DMS53 treated with DMSO at 0.1 percent for 48 hours (cell line): ENCODE results near the gene PCYOX1L.
"Not testable (repeated sequence)": the region's sequence is repeated elsewhere in the genome, so short reads cannot be mapped to it uniquely, and the experiment has no call there.

ENCODE experiments used
- DNase-seq: peaks from one replicate; lab custom pipeline; 2025; ENCODE audit not compliant: unreplicated experiment; lab: John Stamatoyannopoulos, UW

The PCYOX1L gene

DNA sequence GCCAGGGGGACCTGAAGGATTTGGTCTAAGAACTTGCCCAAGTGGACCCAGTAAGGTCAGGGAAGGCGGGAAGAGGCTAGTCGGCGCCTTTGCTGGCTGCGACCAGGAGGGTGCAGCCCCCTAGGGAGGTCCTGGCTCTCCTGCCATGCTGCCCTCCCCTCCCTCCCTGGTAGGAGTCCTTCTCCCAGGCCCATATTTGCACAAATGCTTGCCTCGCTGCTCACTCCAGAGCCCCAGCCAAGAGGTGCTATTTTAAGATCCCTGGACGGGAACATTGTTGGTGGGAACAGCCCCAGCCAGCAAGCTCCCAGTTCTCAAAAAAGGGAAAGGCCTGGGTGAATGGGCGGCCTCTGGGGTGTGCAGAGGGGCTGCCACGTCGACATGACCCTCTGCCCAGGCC lies 25.6 kb downstream of the PCYOX1L start:
- DNase-seq: no peak

DNA sequence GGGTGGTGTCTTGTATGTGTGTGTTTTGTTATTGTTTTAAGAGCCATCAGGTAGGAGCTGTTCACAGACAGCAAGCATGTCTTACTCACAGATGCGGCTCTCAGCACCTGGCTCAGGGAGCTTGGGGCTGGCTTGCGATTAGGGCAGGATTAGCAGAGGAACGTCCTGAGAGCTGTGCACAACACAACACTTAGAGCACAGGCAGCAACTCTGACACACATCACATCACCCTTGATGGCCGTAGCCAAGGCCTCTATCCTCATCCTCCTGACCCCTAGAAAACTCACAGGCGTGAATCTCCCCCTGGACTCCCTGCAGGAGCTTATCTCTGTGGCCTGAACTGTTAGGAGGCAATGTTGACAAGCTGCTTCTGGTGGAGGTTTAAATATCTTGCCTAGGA lies 28.3 kb downstream of the PCYOX1L start:
- no peak for DNase-seq

GRCh38 chr5:149387081-149387631 lies 29.3 kb downstream of the PCYOX1L start:
- DNase-seq: no peak

- DNase-seq: no peak
Observed at GRCh38 chr5:149387982-149388381, 30.1 kb downstream of the PCYOX1L start.

DNA sequence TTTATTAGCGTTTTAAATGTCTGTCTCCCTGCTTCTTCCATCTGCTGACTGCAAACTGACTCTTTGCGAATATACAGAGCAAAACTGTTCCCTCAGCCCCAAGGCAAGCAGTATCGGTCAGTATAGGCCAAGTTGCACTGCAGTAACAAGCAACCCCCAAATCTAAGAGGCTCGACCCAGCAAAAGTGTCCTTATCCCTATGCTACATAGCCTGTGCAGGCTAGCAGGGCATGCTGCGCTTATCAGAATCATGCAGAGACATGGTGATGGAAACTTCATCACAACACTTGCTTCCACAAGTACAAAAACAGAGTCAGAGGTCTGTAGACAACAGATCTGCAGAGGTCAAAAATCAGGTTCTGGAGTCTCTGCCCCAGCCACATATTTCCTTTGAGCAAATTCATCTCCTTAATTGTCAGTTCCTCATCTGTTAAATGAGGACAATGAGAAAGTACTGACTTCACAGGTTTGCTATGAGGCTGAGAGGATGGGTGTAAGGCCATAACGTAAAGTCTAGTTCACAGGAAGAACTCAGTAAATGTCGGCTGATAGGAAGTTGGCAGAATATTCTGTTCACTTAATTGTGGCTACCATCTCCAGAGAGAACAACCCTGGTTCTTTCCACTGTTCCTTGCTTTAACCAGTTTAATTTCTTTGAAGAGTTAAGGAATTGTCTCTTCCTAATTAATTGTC lies 30.8 kb downstream of the PCYOX1L start:
- DNase-seq: no peak

DNA sequence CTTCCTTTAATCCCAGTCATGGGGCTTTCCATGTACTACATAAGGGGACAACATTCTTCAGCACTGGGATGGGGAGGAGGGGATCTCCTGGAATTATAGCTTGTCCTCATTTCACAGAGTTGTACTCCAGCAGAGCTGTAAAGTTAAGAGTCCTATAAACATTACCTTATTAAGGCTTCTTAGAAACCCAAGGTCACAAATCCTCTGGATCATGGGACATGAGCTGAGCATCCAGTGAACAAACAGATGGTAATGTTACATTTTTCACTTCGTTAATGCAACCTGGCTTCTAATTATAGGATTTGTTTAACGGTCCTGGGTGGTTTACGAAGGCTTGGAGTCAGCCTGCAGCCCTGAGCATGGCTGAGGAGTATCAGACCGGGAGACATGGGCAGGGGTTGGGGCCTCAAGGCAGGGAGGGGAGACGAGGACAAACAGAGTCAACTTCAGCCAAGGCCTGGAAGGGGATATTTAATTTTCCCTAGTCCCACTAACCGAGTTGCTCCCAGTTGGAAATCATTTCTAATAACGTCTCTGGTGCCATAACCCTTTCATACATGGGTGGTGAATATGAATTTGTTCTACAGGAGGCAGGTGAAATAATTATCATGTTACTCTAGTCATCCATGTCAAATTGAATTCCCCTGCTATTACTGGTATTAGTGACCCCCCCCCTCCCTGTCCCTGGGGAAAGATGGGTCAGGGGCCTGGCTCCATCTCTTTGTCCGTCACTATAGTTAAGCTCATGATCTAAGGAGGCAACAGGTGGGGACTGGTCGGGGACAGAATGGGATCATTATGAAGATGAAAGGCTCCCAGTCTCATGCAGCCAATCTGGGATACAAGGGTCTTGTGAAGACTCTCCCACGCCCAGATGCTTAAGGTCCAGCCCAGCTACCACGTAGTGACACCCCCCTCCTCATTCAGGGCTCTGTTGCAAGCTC lies 32.0 kb downstream of the PCYOX1L start:
- DNase-seq: no peak

GRCh38 chr5:149391076-149391475 lies 33.2 kb downstream of the PCYOX1L start:
- DNase-seq: not testable (repeated sequence)

DNA sequence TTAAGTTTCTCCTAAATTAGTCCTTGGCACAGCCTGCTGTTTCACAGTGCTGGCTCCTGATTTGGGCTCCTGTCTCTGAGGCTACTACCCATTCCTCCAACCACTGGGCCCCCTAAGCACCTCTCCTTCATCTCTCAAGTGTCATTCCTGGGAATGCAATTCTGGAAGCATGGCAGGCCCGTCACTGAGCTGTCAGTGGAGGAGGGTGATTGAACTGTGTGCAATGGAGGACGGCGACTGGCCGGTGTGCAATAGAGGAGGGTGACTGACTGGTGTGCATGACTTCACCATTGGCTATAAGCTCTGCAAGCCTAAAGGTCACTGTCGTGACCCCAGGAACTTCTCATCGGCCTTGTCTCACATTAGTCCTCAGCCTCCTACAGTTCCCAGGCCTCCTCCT lies 33.7 kb downstream of the PCYOX1L start:
- no peak for DNase-seq

DNA sequence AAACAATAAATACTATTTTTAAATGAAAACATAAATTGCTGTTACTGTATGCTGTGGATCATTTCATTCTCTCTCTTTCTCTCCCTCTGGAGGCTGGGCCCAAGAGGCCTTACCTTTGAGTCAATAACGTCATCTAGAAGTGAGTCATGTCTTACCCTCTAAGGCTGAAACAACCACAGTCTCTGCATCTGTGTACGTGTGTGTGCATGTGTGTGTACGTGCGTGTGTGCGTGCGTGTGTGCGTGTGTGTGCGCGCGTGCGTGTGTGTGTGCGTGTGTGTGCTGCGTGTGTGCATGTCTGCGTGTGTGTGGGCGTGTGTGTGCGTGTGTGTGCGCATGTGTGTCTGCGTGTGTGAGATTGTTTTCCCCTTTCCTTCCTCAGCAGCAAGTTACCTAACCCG lies 34.9 kb downstream of the PCYOX1L start:
- no peak for DNase-seq

GRCh38 chr5:149394996-149395395 lies 37.1 kb downstream of the PCYOX1L start:
- not testable (repeated sequence) for DNase-seq

DNA sequence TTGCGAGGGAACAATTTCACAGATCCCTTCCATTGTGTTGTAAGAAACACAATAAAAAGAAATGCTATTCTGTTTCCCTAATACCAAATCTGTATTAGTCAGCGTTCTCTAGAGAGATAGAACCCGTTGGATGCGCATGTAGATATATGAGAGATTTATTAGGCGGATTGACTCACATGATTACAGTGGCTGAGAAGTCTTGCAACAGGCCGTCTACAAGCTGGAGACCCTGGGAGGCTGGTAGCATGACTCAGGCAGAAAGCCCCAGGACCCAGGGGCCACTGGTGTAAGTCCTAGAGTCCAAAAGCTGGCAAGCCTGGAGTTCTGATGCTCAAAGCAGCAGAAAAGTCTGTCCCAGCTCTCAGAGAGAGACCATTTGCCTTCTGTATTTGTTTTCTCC lies 39.7 kb downstream of the PCYOX1L start:
- DNase-seq: no peak

DNA sequence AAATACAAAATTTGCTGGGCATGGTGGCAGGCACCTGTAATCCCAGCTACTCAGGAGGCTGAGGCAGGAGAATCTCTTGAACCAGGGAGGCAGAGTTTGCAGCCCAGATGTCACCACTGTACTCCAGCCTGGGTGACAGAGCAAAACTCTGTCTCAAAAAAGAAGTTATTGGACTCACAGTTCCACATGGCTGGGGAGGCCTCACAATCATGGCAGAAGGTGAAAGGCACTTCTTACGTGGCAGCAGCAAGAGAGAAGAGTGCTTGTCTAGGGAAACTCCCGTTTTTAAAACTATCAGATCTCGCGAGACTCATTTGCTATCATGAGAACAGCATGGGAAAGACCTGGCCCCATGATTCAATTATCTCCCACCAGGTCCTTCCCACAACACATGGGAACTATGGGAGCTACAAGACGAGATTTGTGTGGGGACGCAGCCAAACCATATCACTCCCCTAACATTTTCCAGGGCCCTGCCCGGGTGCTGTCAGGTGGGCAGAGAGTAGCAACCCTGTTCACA lies 41.0 kb downstream of the PCYOX1L start:
- DNase-seq: not testable (repeated sequence)

- no peak for DNase-seq
Observed at GRCh38 chr5:149399775-149400174, 41.9 kb downstream of the PCYOX1L start.

GRCh38 chr5:149400304-149400703 lies 42.5 kb downstream of the PCYOX1L start:
- no peak for DNase-seq

DNA sequence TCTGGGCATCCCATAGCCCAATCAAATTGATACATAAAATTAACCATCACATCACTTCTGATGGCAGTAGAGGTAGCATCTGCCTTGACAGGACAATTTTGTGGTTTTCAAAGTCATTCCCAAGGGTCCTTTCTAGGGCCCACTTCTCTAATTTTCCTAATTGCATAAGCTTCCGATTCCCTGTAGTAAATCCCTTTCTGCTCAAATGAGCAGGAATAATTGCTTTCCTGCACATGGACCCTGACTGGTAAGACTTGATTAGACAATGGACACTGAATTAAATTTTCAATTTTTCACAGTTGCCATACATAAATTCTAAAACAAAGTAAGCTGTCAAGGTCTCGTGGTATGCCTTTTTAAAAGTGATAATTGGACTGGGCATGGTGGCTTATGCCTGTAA lies 43.2 kb downstream of the PCYOX1L start:
- no peak for DNase-seq

- DNase-seq: no peak
Observed at GRCh38 chr5:149402291-149402690, 44.4 kb downstream of the PCYOX1L start.

DNA sequence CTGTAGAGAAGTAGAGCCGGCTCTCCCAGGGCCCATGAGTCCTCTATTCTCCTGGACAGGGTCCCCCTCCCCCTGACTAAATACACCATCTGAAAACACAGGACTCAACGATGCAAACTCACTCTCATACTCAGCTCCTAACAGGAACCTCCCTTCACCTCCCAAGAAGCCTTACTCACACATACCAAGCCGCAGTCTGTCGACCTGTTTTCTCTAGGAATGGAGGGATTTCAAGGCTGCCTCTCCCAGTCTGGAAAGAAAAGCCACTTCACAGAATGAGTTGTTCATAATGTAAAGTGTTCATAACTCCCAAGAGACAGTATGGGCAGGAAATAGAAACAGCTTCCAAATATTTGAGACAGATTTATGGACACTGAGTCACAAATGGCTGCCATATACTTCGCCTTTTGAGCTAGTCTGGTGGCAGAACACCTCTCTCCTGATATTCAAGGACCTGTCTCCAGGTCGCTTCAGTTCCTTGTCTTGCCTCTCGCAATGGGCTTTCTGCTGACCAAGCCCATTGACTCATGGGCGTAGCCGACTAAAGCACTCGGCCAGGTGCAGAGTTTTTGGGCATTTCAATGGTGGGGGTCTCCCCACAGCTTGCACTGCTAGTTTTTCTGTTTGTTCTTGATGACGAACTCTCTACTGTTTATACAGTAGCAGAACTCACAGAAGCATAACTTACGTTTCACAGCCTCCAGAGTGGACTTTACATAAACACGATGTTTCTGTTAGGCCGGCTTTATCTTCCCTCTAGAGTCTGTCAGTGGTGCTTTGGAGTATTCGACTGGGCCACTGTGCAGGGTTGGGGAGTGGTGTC lies 46.3 kb downstream of the PCYOX1L start:
- DNase-seq: no peak

DNA sequence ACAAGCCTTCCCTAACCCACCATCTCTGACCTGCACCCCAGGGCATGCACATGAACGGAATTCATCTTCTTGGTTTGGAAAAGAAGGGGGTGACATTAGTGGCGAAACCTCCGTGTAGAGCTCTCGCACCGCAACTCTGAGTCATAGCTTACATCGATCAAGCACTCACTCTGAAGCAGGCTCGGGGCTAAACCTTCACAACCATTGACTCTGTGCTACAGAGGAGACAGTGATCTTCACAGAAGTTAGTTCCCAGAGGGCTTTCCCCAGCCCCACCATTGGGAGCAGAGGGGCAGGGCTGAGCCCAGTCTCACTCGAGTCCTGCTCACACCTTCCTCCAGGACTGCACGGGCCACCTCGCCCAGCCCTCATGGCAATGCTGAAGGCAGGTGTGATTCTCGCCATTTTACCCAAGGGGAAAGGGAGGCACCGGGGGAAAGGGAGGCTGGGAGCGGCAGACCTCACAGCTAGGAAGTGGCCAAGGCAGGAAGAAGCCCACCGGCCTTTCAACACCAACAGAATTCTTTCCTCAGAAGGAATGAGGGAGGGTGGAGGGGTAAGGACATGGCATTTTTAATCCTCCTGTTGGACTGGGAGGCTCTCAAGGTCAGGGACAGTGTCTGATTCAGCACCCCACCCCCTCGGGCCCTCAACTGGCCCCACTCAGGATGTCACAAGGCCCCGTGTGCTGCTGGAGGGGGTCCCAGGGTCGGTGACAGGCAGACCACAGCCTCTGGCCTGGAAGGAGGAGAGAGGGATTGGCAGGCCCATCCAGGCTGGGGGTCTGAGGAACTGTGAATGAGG lies 47.1 kb downstream of the PCYOX1L start:
- DNase-seq: no peak

DNA sequence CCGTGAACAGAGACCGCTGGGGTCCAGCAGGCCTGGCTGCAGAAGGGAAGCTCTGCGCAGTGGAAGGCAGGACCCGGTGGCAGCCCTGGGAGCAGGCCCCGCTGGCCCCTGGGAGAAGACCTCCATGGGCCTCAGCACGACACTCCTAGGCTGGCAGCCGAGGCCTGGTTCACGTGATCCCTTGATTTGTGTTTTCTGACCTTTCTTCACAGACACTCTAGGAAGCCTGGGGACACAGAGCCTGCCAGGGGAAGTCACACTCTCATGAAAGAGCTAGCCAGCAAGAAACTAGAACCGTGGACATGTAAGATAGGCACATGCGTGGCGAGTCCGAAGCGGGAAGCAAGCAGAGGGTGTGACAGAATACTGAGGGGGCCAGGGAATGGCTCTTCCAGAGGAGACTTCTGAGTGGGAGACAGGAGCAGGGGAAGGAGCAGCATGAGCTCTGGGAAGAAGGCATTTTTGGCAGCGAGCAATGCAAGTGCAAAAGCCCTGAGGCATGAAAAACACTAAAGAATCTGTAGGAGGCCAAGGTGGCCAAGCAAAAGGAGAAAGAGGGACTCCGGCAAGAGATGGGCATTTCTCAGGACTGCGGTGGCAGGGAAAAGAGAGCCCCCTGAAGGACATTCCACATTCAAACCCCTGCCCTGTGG lies 47.8 kb downstream of the PCYOX1L start:
- DNase-seq: no peak
